Stimulated activated CD8-positive, alpha-beta memory T cell treated with anti-CD3 and anti-CD28 coated beads, Interleukin-7, amount 100 ng/mL, for 4 hours (primary cell): Measurements from ENCODE around the gene CASP6.

Source experiments
- DNase-seq, 2 donors: peaks; one replicate each; pipeline ENCODE4 v3.0.0-alpha.2; 2020; ENCODE audit warnings: low read depth in 2 of 2

CASP6 gene

GRCh38 chr4:109672169-109672930 lies 30.9 kb downstream of the CASP6 start:
- DNase-seq: no peak

DNA sequence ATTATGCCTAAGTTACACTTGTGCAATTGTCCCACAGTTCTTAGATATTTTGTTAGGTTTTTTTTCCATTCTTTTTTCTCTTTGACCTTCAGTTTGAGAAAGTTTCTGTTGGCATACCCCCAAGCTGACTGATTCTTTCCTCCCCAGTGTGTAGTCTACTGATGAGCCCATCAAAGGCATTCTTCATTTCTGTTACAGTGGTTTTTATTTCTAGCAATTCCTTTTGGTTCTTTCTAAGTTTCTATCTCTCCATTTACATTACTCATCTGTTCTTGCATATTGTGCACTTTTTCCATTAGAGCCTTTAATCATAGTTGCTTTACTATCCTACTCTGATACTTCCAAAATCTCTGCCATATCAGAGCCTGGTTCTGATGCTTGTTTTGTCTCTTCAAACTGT lies 31.9 kb downstream of the CASP6 start:
- DNase-seq: no peak

GRCh38 chr4:109665783-109666485 lies 37.3 kb downstream of the CASP6 start:
- no peak for DNase-seq

DNA sequence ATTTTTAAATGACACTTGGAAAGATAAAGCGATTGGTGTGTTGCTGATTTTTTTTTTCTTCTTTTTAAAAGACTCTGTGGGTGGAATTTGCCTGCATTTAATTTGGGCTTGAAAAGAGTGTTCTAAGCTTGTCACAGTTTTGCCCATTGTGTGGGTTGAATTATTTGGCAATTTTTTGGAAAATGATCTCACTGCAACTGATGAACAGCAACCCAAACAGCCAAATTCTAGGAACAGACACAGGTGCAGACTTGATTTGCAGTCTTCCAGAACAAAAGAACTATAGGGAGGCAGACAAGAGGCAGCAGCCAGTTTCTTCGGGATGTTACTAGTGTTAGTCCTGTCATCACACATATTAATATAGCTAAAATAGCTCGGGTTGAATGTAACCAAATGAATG lies 40.5 kb downstream of the CASP6 start:
- DNase-seq: no peak

- no peak for DNase-seq
Observed at GRCh38 chr4:109662116-109662515, 41.1 kb downstream of the CASP6 start.

GRCh38 chr4:109658871-109659410 lies 44.3 kb downstream of the CASP6 start:
- no peak for DNase-seq

GRCh38 chr4:109657854-109658418 lies 45.3 kb downstream of the CASP6 start:
- DNase-seq: no peak

DNA sequence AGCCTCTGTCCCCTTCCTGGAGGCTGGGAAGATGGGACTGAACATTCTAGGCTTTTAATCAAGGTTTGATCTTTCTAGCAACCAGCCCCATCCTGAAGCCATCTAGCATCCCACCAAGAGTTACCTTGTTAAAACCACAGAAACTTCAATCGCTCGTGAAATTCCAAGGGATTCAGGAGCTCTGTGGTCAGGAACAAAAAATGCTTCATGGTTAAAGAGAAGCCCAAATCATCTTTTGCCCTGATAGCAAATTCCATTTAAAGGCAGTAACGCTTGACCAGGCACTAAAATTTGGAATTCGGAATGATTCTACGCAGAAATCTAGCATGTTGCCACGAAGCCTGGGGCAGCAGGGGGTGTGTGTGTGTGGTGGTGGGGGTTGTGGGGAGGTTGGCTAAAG lies 47.8 kb downstream of the CASP6 start:
- DNase-seq: no peak

GRCh38 chr4:109649872-109650271 lies 53.4 kb downstream of the CASP6 start:
- no peak for DNase-seq

GRCh38 chr4:109648997-109649575 lies 54.2 kb downstream of the CASP6 start:
- no peak for DNase-seq

- DNase-seq: no peak
Observed at GRCh38 chr4:109648266-109648996, 54.8 kb downstream of the CASP6 start.

DNA sequence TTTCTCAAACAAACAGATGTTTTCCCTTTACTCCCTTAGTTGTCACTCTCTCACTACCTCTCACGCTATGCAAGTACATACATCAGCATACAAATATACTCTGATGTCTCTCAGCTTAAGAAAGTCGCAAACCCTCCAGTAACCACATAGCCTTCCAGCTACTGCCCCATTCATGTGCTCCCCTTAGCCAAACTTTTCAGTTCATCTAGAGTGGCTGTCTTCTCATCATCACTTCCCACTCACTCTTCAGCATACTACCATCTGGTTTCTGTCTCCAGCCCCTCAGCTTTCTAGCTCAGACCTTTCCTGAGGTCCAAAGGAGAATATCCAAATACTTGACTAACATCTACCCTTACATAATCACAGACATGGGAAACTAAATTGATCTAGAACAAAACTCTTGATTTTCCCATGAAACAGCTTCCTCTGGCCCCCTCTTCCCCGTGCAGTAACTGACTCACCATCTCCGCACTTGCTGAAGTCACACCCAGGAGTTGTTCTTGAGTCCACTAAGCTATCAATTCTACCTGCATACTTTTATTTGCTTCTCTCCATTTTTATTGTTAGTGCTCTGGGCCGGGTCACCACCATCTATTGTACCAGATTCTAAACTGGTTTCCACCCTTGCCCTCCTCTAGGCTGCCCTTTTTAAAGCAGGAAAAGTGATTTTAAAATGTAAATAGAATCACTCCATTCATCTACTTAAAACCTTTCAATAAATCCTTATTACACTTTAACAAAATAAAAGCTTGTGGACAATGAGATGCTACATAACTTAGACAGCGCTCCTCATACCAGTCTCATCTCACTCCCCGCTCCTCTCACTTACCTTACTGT lies 57.2 kb downstream of the CASP6 start:
- DNase-seq: no peak

DNA sequence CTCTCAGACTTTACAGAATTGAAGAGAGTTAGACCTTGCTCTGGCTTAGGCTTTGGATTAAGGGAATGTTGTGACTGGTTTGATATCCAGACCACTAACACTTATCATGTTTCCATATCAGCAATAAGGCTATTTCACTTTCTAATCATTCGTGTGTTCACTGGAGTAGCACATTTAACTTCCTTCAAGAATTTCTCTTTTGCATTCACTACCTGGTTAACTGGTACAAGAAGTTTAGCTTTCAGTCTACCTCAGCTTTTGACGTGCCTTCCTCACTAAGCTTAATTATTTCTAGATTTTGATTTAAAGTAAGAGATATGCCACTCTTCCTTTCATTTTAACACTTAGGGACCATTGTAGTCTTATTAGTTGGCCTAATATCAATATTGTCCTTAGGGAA lies 62.6 kb downstream of the CASP6 start:
- DNase-seq: no peak
